NOMO-1 treated with DMSO at 0.1 percent for 48 hours (cell line): ENCODE results near the gene RIPOR2.
"Not testable (repeated sequence)": the region's sequence is repeated elsewhere in the genome, so short reads cannot be mapped to it uniquely, and the experiment has no call there.

Experiments used
- DNase-seq: peaks from one replicate; lab custom pipeline; 2025; ENCODE audit not compliant: unreplicated experiment; lab: John Stamatoyannopoulos, UW

Gene RIPOR2

DNA sequence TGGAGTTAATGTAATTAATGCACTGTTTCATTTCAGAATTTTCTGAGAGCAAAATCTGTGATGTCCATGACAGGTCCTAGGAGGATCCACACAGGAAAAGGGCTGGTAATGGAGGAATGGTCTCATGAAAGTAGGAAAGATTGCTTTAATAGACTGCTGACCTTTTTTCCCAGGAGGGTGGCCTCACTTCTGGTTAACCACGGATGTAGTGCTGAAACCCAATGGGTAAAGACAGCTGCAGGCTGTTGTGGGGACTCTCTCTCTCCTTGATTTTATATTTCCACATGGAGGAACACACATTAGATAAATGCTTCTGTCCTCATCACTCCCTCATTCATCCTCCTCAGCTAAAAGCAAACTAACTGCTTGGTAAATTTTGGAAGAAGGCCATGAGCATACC is 23.6 kb upstream of the RIPOR2 start:
- peak; percentile 18 for DNase-seq

DNA sequence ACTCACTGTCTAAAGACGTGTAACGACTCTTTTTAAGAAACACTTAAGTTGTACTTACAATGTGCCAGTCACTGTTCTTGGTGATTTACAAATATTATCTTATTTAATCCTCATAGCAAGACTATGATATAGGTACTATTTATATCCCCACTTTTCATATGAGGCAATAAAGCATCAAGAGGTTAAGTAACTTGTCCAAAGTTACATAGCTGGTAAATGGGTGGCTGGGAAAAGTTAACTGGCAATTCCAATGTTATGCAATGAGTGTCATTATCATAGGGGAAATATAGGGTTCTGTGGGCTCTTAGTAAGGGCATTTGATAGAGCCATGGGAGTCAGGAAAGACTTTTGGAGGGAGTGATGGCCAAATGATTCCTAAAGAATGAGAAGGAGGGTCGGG is 21.4 kb upstream of the RIPOR2 start:
- no peak for DNase-seq

DNA sequence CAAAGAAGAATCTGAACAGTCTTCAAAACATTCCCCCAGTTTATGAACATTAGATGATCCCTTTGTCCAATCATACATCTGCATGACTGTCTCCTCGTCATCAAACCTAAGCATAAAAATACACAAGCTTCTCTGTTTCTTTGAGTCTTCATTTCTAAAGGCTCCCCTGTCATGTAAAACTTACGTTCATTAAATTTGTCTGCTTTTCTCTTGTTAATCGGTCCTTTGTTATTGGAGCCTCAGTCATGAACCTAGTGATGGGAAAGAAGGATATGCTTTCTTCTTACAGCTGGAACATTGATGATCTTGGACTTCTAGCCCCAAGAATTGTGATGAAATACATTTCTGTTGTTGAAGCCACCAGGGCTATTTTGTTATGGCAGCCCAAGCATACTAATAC is 18.0 kb upstream of the RIPOR2 start:
- DNase-seq: no peak

DNA sequence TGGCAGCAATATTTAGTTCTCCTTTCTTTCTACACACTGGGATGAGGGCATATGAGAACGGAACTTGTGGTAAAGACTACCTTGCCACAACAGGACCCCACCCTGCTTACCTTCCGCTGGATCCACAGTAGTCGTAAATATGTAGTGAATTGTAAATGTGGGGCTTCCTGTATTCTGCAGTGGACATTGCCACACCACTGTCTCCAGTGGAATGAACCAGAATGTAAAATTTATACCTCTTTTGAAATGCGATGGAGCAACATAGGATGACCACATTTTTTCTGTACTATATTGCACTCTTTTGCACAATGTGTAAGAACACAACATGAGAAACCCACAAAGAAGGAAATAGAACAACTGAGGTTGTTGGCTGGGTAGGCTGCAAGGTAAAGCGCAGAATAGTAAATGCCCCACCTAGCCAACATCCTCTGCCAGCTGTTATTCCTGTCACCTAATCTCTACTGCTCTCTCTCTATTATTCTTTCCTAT is 16.1 kb upstream of the RIPOR2 start:
- DNase-seq: peak; percentile 100

- no peak for DNase-seq
Measured at GRCh38 chr6:24950218-24950941, 14.6 kb upstream of the RIPOR2 start.

DNA sequence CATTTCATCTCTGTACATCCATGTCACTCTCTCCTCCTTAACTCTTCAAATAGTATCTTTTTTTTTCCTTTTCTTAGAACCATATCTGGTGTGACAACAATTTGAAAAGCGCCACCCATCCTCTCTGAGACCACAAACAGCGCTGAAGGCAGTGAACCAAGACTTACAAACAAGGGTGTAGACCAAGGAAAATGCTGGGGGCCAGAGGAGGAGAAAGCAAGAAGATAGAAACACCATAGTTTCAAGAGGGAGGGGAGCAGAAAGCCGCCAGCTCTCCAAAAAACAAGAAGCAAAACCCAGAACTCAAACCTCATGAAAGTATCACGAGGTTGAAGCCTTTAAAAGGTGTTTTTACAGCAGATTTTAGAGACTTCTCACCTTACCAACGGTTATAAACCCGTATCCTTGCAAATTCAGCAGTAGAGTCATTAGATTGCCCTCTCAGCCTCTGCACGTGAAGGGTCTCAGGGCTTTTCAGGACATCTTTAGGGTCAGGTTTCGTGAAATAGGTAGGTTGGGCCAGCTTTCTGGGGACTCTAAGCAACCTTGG is 13.3 kb upstream of the RIPOR2 start:
- peak; percentile 21 for DNase-seq

DNA sequence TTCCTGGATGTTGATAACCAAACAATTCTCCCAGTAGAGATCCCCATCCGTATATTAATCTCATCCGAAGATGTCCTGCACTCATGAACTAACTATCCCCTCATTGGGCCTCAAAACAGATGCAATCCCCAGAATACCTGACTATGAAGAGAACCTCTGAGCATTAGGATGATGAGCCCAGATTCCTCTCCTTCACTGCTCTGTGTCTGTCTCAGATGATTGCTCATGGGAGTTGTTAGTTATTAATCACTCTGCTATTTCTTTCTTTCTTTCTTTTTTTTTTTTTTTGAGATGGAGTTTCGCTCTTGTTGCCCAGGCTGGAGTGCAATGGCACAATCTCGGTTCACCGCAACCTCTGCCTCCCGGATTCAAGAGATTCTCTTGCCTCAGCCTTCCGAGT is 12.5 kb upstream of the RIPOR2 start:
- not testable (repeated sequence) for DNase-seq

GRCh38 chr6:24947636-24948035 is 11.9 kb upstream of the RIPOR2 start:
- no peak for DNase-seq

GRCh38 chr6:24945054-24945453 is 9.3 kb upstream of the RIPOR2 start:
- DNase-seq: no peak

DNA sequence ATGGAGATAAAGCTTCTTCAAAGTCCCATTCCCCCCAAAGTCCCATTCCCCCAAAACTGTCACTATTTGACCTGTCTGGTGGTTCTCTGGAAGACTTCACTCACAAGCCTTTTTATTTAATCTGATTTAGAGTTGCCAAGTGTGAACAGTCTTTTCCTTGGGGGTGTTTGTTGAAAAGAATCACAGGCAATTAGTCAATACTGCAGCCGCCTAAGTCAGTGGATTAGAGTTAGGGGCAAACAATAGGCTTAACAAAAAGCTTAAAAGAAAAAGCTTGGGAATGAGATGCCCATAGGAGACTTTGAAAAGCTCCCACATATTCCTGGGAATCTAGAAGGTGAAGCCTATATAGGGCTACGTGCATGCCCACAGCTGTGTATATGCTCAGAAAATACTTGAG is 8.0 kb upstream of the RIPOR2 start:
- DNase-seq: no peak

- peak; percentile 36 for DNase-seq
Measured at GRCh38 chr6:24940311-24940917, 4.7 kb upstream of the RIPOR2 start.

DNA sequence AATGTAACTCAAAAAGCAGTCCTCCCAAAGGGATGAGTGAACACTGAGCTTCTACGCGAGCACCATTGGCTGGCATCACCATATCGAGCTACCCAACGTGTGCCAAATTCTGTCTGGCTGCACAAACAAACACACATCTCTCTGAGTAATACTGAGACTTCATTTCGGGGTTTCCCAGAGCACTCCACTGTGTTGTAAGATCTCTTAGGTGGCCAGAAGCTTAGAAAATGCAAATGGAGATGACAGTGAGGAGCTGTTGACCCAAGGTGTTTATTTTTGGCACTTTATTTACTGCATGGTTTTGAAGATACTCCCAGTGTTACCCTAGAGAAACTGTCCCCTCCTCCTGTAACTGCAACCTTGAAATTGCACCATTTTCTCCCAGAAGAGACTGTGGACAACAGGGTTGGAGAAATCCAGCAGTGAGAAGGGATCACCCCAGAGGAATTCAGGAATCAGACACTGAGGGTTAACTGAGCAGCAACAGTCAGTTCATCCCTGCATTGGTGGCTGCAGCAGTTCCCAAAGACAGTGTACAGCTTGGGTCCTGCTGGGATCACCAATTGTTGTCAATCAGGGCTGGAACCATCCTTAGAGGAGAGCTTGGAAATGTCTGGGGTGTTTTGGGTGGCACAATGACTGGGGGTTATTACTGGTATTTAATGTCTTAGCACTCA is 1.0 kb upstream of the RIPOR2 start:
- no peak for DNase-seq

GRCh38 chr6:24933868-24934401 is 1.8 kb downstream of the RIPOR2 start:
- DNase-seq: peak; percentile 25

DNA sequence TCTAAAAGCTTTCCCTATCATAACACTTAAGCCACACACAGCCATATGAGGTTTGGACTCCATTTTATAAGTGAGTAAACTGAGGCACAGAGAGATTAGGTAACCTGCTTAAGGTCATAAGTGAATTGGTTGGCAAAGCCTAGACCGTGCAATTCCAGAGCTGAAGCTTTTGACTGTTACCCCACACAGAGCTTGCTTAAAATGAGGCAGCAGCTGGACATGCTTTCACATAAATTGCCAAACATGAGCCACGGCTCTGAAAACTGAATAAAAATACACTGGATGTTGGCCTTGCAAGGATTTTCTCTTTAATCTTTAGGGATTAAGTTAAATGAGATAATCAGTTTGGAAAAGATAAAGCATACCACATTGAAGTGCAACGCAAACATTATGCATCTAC is 2.5 kb downstream of the RIPOR2 start:
- no peak for DNase-seq

- DNase-seq: no peak
Measured at GRCh38 chr6:24932832-24933231, 2.9 kb downstream of the RIPOR2 start.

- DNase-seq: peak; percentile 15
Measured at GRCh38 chr6:24931718-24932691, 3.8 kb downstream of the RIPOR2 start.

DNA sequence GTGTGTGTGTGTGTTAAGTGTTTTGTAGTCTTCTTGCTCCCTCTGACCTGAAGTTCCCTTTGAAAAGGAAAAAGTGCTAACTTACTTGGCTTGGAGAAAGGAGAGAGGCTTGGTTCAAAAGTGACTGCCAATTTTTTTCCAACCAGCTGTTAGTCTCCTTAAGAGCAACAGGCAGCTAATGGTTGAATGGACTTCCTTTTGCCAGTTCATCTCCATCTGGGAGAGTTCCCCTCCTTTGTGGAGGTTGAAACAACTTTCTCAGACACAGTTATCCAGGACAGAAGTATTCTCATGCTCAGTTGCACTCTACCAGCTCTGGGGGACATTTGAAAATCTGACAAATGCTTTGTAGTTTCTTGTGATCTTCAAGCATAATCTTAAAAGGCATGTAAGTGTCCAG is 4.5 kb downstream of the RIPOR2 start:
- DNase-seq: no peak

DNA sequence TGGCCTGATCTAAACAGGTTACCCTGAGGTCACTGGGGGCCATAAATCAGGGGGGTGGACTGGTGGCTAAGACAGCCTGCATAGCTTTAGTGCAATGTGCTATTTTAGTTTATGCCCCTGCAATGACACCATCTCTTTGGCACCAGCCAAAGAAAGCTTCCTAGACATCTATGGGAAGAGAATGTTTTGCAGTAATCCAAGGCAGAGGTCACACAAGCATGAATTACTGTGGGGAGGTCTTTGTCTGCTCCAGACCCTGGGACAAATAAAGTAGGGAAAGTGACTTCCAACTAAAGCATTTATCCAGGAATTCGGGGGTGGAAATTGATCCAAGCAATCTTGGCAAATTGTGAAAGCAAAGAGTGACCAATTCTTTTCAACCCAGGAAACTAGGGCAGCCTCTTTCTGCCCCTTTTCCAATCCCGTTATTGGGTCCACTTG is 5.3 kb downstream of the RIPOR2 start:
- no peak for DNase-seq

DNA sequence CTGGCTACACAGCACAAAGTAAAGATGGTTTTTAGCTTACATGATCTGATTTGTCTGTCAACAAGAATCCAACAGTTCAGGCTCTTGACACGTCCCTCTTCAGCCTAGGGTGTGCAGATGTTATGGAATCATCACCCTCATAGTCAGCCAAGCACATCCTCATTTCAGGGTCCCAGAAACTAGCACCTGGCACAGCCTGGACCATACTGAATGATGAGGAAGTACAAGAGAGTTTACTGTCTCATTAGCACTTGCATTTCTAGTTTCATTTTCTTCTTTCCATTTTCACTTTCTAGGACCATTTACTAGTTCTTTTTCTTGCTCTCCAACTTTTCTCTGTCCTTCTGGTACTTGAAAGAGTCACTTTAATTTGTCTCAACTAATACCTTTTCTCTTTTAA is 6.5 kb downstream of the RIPOR2 start:
- DNase-seq: peak; percentile 86

- no peak for DNase-seq
Measured at GRCh38 chr6:24927985-24928745, 7.6 kb downstream of the RIPOR2 start.
